HL-60 (cell line): Measurements from ENCODE around the gene CSNK1G2.

ENCODE experiments used
- DNase-seq, 2 experiments: peaks; one replicate each; pipeline ENCODE4 v3.0.0-alpha.2; 2010 to 2020; ENCODE audit warnings: low read depth in 1 of 2, low spot score in 1 of 2
- H3K27ac ChIP-seq: fragments of 250-450 bp; sonication (Bioruptor Pico); replicated peaks from 2 replicates; pipeline ENCODE4 v1.5.1; 2020; ENCODE audit warnings: mild to moderate bottlenecking, moderate library complexity
- H3K27me3 ChIP-seq: fragments of 250-450 bp; sonication (Bioruptor Pico); 2 replicates; pipeline ENCODE4 v1.5.1; 2021; ENCODE audit warnings: mild to moderate bottlenecking, moderate library complexity; ENCODE audit not compliant: insufficient read depth, poor library complexity, severe bottlenecking
- H3K4me3 ChIP-seq: replicated peaks from 2 replicates; pipeline ENCODE4 v1.5.1; 2011; ENCODE audit warnings: mild to moderate bottlenecking, control low read depth, low read length; ENCODE audit not compliant: insufficient read depth
- CTCF ChIP-seq: IDR thresholded peaks from one replicate; pipeline ENCODE4 v1.5.1; 2011; ENCODE audit warnings: low read length, control low read depth, inconsistent platforms; ENCODE audit not compliant: insufficient read depth
- GABPA ChIP-seq: IDR thresholded peaks from 2 replicates; pipeline ENCODE4 v1.6.1; 2012; ENCODE audit warnings: low read depth
- POLR2AphosphoS5 ChIP-seq: IDR thresholded peaks from 2 replicates; pipeline ENCODE4 v1.6.1; 2012; ENCODE audit warnings: low read depth
- REST ChIP-seq: IDR thresholded peaks from 2 replicates; pipeline ENCODE4 v1.6.1; 2012; ENCODE audit warnings: low read depth; ENCODE audit not compliant: insufficient replicate concordance
- SPI1 ChIP-seq: IDR thresholded peaks from 2 replicates; pipeline ENCODE4 v1.6.1; 2012; ENCODE audit warnings: low read depth, mild to moderate bottlenecking, borderline replicate concordance

The CSNK1G2 gene

GRCh38 chr19:1908364-1908678 is 32.7 kb upstream of the CSNK1G2 start:
- H3K27me3 ChIP-seq, result no peaks in the 10 kb centered on the region
- no peak for TF ChIP-seq CTCF
- no peak for TF ChIP-seq SPI1
- TF ChIP-seq REST, result no peak
- no peak for TF ChIP-seq POLR2AphosphoS5
- no peak for TF ChIP-seq GABPA
- no peak for DNase-seq
- H3K4me3 ChIP-seq, result no peak overlapping the region
- H3K27ac ChIP-seq, result no peak overlapping the region

- no peak overlapping the region for H3K4me3 ChIP-seq
- H3K27me3 ChIP-seq, result no peaks in the 10 kb centered on the region
- TF ChIP-seq CTCF (no peak), REST (no peak), POLR2AphosphoS5 (no peak), SPI1 (no peak), GABPA (no peak)
- H3K27ac ChIP-seq, result no peak overlapping the region
- DNase-seq, result no peak
Observed at GRCh38 chr19:1909761-1910080, 31.3 kb upstream of the CSNK1G2 start.

- Histone ChIP-seq H3K4me3 (no peak overlapping the region), H3K27ac (no peak overlapping the region), H3K27me3 (no peaks in the 10 kb centered on the region)
- TF ChIP-seq POLR2AphosphoS5 (no peak), CTCF (no peak), REST (no peak), GABPA (no peak), SPI1 (no peak)
- no peak for DNase-seq
Observed at GRCh38 chr19:1910177-1910576, 30.8 kb upstream of the CSNK1G2 start.
